ENCODE measurements around the gene SH3YL1.

SH3YL1 gene

DNA sequence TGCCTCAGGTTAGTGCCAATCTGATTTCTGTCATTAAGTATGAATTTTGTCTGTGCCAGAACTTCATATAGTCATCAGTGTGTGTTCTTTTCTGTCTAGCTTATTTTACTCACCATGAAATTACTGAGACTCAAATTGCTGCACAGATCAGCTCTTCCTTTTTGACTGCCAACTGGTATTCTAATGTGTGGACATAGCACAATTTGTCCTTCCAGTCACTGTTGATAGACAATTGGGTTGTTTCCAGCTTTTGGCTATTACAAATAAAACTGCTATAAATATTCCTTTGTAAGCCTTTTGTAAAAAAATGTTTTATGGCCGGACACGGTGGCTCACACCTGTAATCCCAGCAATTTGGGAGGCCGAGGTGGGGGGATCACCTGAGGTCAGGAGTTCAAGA lies 7.7 kb downstream of the SH3YL1 start:
- DNase-seq, result no peak

DNA sequence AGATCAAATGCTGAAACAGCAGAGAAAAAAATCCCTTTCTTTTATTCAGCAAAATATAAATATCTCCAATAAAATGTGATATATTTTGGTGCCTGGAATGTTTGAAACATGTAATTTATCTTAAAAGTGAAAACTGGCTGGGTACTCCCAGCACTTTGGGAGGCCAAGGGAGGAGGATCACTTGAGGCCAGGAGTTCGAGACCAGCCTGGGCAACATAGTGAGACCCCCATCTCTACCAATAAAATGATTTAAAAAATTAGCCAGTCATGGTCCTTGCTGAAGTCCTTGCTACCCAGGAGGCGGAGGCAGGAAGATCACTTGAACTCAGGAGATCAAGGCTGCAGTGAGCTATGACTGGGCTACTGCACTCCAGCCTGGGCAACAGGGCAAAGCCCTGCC lies 8.6 kb downstream of the SH3YL1 start:
- no peak for DNase-seq

DNA sequence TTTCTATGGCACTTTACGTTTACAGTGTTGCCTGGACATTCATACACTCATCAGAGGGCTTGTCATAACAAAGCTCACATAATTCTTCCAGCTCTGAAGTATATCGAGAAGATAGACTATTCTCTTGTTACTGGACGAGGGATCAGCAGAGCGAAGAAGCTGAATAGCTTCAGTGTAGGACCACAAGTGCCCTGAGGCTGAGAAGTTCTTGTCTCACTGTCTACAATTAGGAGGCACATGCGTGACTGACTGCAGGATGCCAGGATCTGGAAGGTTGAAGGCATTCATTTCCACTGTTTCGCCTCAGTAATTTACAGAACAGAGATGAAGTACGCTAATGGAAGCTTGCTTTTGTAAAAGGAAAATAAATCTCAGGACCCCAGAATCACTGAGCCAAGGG lies 9.6 kb downstream of the SH3YL1 start:
- DNase-seq, result no peak

DNA sequence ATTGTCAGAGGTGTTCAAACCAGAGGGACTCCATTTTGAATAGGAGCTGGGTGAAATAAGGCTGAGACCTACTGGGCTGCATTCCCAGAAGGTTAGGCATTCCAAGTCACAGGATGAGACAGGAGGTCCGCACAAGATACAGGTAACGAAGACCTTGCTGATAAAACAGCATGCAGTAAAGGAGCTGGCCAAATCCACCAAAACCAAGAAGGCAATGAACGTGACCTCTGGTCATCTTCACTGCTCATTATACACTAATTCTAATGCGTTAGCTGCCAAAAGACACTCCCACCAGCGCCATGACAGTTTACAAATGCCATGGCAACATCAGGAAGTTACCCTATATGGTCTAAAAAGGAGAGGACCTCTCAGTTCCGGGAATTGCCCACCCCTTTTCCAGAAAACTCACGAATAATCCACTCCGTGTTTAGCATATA lies 10.6 kb downstream of the SH3YL1 start:
- no peak for DNase-seq

GRCh38 chr2:252001-252602 lies 11.7 kb downstream of the SH3YL1 start:
- no peak for DNase-seq

GRCh38 chr2:249538-250042 lies 14.2 kb downstream of the SH3YL1 start:
- no peak for DNase-seq

DNA sequence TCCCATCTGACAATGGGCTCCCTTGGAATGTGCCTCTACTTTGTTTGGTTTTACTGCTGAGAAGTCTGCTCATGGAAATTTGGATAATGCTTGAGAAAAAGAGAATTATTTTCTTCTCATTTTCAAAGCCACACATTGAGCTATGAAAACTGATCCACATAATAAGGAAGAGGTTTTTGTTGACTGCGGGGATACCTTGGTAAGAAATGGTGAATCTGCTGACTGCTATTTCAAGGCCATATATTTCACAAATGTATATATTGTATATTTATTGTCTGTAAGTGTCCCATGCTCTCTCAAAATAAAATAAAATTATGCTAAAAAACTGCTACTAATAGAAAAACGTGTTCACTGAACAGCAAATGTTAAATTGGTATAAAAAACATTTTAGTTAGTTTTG lies 15.1 kb downstream of the SH3YL1 start:
- no peak for DNase-seq

GRCh38 chr2:246489-247144 lies 17.2 kb downstream of the SH3YL1 start:
- no peak for DNase-seq

GRCh38 chr2:244547-244946 lies 19.3 kb downstream of the SH3YL1 start:
- DNase-seq, result no peak

GRCh38 chr2:238869-239268 lies 25.0 kb downstream of the SH3YL1 start:
- no peak for DNase-seq

DNA sequence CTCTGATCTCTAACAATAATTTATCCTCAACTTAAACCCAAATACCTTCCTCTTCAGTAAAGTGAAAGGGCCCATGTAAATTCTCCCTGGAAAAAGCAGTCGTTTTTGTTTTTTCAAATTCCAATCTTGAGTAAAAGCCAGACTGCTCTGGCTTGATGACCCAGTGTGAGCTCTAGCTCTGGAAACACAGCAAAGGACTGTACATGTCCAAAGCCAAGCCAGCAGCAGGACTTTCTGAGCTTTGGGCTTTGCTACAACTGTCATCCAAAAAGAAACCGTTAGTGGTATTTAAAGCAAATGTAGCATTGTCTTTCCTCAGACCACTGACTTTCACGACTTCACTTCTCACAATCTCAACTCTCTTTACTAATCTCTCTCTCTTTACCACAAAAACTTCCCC lies 25.4 kb downstream of the SH3YL1 start:
- no peak for DNase-seq

DNA sequence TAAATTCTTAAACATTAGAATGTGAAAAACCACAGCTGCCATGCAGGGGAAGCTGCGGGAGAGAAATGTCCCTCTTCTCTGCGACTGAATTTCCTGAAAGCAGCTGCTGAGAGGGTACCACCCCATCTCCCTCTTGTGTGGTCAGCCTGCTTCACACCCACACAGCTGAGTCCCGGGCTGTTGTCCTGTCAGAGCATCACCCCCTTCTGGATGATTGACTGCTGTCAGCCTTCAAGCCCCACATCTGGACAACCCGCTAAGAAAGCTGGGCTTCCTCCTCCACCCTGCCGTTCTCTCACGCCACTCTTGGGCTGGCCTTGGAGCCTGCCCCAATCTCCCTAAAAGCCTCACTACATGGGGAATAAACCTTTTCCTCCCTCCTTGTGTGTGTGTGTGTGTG lies 26.0 kb downstream of the SH3YL1 start:
- DNase-seq, result no peak

GRCh38 chr2:236993-237539 lies 26.8 kb downstream of the SH3YL1 start:
- DNase-seq, result no peak

- DNase-seq, result no peak
These were observed 29.4 kb downstream of the SH3YL1 start for GRCh38 chr2:234421-234820.

DNA sequence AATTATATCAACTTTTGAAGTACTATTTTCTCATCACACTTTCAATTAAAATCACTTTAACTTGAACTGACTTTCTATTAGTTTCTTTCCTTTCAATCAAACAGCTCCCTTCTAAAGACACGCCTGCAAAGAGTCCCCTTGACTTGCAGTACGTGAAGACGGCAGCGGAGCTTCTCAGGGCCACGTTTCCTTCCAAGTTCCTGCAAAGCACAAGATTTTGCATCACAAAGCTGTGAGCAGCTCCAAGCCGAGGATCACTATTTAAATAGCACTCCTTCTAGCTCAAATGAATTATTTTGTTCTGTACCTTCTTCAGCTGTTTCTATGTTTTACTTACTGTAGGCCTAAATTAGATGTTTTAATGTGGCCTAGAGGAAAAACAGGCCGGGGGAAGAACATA lies 30.8 kb downstream of the SH3YL1 start:
- DNase-seq, result no peak

DNA sequence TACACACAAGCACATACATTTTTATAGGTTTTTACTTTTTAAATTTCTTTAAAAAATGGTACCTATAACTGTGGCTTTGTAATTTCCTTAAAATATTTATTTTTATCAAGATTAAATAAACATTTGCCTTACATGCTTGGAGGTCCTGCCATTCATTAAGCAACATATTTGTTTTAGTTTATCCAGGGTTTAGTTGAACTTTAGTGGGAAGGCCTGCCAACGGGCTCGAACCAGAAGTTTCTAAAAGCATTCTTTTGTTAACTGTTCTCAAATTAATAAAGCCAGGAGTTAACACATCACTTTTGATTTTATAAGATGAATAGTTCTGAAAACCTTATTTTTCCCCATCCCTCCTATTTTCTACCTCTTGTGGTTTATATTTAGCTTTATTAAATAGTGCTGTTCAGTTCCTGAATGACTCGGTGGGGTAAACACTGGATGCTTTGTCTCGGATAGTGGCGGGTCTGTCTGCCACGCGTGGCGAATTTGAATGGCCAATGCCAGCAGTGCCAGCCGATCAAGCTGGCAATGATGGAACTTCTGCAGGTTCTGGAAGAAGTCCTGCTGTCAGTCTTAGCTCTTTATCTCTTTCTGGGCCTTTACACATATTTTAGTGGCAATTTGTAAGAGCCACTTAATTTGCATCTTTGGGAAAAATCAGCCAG lies 32.2 kb downstream of the SH3YL1 start:
- DNase-seq, result no peak

DNA sequence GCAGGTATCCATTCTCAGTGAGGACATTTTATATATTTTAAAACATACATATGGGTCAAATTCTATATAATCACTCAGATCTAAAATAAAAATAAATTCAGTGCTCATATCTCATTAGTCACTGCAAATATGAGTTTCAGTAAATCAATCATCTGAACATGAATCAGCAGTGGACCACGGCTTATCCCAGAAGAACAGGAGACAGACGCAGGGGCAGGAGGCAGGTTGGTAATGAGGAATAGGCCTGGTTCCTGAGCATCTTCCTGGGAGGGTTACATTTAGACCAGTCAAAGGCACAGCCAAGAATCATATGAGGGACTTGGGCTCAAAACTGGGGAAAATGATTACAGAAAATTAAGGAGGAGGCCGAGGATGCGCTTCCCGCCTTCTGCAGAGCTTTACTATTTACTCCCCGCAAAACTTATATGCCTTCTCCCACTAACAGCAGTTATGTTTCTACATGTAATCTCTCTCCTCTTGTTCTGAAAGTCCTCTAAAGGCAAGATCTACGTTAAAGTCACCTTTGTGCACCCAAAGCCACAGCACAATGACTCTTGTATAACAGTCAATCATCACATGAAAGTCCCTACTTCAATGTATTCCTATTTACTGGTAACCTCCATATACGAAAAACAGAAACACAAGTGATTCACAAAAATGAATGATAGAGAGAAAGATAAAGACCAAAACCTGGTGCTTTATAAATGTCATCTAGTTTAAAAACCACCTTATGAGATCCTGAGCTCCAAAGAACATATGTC lies 35.1 kb downstream of the SH3YL1 start:
- no peak for DNase-seq

GRCh38 chr2:228115-228514 lies 35.7 kb downstream of the SH3YL1 start:
- DNase-seq, result no peak

- DNase-seq, result no peak
These were observed 39.7 kb downstream of the SH3YL1 start for GRCh38 chr2:223971-224760.

GRCh38 chr2:223451-223850 lies 40.4 kb downstream of the SH3YL1 start:
- DNase-seq, result no peak

DNA sequence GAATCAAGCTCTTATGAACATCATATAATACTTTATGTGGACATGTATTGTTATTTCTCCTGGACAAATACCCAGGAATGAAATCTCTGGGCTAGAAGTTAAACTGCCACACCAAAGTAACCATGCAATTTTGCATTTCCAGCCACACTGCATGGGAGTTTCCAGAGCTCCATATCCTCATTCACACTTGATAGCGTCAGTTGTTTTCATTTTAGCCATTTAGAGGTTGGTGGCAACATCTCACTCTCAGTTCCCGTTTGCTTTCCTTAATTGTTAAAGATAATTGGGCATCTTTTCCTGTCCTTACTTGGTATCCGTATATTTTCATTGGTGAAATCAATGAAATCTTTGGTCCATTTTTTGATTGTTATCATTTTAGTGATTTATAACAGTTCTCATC lies 47.8 kb downstream of the SH3YL1 start:
- no peak for DNase-seq

- DNase-seq, result no peak
These were observed 49.7 kb downstream of the SH3YL1 start for GRCh38 chr2:213932-214693.
